Hematopoietic multipotent progenitor cell treated with erythropoietin and hydrocortisone succinate and interleukin-3 and kit ligand, for 6 days (in vitro differentiated cells): Measurements from ENCODE around the gene MAGI1.
"Not testable (repeated sequence)": the region's sequence is repeated elsewhere in the genome, so short reads cannot be mapped to it uniquely, and the experiment has no call there.

Experiments used
- DNase-seq: peaks from one replicate; pipeline ENCODE4 v3.0.0-alpha.2; 2015

The MAGI1 gene

DNA sequence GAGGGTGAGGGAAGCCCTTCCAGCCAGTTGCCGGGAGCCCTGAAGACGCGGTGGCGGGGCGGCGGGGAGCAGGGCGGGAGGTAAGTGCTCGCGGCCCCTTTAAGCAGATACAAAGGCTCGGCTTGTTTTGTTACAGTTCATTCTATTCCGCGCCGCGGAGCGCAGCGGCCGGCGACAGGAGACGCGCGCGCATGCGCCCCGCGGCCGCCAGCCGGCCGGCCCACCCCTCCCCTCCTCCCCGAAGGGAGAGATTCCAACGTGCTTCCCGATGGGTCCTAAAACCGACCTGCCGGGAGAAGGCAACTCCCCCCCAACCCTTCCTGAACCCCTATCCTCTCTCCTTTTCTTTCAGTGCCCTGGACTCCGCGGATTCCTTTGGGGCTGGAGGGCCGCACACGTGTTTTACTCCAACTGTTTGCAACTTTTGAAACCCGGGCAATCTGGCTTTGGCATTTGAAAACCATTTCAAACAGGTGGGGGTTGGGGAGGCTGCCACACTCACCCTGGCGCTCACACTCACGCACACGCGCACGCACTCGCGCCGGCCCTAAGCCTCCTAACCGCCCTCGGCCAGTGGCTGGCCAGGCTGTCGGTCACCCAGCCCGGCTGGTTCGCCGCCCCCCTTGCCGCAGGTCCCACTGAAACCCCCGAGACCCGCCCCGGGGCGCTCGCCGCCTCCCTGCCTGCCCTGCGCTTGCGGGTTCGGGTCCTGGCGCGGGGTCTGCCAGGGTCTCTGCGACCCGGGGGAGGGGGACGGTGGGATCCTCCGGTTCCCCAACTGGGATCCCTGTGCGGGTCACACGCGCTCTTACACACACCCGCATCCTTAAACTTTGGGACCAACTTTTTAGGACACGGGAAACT is at the start of gene MAGI1:
Gene MAGI1, minus strand, starts transcription at position 193 of the 864 bp plus-strand sequence. CDS start 610 bp downstream, outside the sequence.
- DNase-seq: peak; percentile 79

DNA sequence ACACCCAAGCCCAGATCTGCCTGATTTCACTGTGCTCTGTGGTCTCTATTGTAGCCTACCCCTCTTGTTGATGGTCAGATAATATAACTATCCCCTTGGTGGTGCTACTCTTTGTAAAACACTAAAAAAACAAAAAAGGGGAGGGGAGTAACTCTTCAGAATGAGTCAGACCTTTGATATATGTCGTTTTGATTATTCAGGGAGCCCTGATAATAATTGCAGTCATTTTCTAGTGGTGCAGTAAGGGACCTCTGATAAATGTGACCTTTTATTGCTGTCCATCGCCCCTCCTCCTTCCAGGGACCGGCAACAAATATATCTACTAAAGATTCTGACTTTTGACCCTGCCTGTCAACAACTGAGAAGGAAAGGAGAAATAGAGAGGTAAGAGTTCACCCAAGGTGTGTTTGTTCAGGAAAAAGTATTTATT is 45.1 kb upstream of the MAGI1 start:
- DNase-seq: no peak

DNA sequence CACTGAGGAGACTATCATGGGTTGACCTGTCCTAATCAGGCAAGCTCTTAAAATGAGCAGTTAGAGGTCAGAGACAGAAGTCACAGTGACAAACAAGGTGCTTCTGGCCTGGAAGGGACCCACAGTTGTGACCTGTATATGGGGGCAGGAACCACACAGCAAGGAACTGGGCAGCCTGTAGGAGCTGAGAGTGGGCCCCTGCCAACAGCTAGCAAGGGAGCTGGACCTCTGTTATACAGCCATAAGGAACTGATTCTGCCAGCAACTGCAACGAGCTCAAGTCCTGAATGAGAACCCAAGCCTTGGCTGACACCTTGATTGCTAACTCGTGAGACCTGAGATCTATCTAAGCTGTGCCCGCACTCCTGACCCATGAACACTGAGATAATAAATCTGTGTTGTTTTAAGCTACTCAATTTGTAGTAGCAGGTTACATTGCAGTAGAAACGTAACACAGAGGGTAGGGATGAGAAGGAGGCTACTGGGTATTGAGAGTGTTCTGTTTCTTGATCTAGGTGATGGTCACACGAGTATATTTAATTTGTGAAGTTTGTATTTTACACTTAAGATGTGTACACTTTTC is 44.5 kb upstream of the MAGI1 start:
- DNase-seq: no peak

DNA sequence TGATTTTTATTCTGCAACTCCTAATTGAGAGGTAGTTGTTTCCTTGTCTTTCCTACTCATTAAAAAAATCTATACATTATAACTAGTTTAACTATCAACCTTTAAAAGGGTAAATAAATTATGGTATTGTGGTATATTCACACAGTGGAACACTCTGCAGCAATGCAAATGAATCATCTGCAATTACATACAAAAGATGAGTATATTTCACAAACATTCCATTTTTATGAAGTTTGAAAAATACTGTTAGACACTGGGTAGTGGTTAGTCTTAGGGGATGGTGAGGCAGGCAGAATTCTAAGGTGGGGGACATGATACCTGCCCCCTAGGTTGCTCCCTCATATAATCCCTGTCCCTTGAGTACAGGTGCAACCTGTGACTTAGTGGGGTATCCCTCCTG is 44.0 kb upstream of the MAGI1 start:
- DNase-seq: no peak

DNA sequence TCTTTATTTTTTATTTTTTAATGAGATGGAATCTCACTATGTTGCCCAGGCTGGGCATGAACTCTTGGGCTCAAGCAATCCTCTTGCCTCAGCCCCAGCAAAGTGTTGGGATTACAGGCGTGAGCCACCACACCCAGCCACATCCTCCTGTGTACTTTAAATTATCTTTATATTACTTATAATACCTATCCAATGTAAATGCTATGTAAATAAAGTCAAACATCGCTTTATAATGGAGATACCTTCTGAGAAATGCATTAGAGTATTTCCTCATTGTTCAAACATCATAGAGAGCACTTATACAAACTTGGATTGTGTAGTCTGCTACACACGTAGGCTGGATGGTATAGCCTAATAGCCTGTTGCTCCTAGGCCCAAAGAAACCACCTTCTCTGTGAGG is 41.4 kb upstream of the MAGI1 start:
- DNase-seq: no peak

DNA sequence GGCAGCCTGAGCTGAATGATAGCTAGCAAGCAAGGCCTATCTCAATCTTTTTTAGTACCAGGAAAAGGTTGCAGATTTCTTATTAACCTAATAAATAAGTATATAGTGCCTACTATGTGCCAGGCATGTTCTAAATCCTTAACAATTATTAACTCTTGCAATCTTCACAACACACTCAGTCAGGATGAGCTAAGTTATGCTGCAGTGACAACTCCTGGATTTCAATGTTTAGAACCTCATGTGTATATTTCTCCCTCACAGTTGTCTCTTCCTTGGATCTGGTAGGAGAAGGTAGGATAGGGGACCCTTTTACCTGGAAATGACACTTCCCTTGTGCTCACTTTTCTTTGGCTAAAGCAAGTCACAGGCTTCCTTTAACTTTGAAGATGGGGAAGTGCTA is 39.3 kb upstream of the MAGI1 start:
- DNase-seq: no peak

DNA sequence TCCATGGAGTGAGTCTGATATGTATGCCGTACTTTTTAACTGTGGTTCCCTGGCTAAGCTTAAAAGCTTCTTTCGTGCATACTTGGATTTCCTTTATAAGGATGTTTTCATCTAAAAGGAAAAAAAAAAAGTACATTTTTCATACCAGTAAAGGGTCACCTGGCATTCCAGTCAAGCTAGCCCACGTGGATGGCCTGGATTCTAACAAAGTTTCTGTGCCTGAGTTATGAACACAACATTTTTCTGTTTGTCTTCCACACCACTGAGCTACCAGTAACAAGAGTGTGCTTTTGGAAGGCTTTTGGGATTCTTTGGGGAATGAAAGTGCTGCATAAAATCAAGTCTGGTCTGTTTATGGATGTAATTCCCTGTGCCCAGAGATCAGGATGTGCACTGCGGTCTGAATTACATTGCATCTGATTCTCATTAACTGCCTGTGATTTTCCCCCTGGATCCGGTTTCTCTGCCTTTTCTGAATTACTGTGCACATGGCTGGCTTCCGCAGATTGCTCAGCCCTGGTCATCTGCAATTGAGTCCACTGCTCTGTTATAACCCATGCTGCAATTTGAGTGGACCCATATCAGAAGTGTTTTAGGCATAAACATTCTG is 38.2 kb upstream of the MAGI1 start:
- no peak for DNase-seq

DNA sequence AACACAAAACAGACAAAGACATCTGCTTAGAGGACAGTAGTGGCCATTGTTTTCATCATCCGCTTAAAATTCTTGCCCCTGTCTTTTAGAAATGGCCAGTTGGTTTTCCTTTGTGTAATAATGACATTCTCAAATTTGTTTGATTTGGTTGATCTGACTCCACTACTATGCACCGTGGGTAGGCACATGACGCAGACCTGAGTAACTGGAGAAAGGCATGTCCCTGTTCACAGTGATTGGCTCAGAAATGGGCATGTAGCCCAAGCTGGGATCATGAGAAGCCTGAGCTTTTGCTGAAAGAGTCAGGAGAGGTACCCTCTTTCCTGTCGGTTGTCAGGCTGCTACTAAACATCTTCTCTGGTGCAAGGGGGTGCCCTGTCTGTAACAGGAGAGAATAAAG is 36.6 kb upstream of the MAGI1 start:
- no peak for DNase-seq

DNA sequence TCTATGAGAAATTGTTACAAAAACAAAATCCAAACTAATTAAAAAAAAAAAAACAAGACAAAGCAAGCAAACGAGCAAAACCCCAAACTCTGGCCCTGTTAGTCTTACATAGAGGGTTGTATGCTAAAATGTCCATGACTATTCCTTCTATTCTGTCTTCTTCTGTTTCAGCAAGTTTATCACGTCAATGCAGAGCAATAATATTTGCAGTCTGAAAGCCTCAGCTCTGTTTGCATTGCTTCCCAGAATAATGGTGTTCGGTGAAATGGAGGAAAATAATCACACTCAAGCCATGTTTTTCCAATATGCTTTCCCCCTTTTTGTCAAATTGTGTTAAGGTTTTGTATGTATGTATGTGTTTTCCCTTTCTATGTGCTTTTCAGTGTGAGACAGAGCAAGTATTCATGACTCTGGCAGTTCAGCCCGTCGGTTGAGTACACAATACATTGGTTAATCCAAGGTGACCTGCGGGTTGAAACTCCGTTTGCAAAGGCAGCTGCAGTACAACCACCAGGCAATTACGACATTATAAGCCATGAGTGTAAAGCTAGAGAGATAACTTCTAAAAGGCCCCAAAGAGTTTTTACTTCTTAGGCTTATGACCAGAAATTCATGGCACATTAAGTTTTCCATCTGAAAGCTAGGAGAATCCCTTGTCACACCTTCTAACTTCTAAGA is 34.9 kb upstream of the MAGI1 start:
- DNase-seq: no peak

DNA sequence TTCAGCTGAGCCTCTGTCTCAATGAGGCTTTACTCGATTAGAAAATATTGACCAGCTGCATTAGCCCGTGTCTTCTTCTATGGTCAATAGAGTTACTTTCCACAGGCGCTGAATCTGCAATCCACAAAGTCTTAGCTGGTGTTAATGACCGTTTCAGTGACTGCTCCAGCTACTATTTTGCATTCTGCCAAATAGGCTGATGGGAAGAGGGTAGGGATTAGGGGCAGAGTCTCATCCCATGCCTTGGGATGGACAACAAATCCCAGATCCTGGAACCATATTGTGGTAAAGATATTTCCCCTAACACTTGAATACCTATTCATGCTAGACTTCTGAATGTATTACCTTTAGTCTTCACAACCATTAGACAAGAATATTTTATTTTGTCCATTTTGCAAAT is 29.5 kb upstream of the MAGI1 start:
- no peak for DNase-seq

DNA sequence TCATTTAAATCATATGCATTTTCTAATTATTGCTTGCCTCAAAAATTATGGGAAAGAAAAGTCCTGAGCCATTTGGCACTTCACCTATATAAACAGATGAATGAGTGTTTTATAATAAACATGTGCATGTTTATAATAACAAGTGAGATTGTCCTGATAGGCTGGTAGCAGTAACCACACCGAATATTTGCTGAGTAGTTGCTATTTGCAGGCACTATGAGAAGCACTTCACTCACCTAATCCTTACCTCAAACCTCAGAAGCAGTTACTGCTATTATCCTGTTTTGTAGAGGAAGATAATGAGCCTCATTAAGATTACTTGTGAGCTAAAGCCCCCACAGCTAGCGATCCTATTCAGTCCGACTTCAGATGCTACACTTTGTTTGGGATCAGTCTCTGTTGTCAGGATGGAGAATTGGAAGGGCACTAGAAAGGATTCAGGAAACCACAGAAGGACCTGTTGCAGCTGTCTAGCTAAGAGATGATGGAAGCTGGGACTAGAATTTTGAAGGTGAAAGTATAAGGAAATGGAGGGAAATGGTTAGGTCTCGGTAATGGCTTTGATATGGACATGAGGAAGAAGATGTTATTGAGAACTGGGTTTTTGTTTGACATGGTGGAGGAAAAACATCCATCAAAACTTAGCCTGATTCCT is 28.4 kb upstream of the MAGI1 start:
- no peak for DNase-seq

DNA sequence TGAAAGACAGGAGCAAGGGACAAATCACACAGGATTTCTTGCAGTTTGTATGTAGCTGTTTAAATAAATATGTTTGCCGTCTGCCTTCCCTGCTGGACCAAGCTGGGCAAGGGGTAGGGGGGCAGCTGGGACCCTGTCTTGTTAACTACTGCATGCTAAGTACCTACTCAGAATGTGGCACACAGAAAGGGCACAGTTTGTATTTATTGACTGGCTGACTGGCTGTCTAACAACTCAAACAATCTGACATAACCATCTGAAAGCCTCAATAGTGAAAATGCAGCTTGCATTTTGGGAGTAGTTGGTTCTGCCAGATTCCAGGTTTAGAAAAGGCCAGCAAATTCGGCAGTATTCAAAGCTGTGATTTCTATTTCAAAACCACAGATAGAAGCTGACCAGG is 16.6 kb upstream of the MAGI1 start:
- no peak for DNase-seq

DNA sequence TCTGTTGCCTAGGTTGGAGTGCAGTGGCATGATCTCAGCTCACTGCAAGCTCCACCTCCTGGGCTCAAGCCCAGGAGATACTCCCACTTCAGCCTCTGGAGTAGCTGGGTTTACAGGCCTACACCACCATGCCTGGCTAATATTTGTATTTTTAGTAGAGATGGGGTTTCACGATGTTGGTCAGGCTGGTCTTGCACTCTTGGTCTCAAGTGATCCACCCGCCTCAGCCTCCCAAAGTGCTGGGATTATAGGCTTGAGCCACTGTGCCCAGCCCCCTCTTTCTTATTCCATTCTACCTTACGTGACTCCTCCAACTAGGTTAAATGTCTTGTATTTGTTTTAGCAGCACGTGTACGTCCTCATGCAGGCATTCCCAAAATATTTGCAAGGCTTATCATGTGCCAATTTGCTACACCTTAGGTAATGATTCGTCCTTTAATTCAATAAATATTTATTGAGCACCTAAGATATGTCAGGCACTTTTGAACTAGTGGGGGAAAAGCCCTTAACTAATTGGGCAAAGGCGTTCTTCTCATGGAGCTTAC is 14.9 kb upstream of the MAGI1 start:
- DNase-seq: no peak

GRCh38 chr3:66052721-66053549 is 14.2 kb upstream of the MAGI1 start:
- no peak for DNase-seq

DNA sequence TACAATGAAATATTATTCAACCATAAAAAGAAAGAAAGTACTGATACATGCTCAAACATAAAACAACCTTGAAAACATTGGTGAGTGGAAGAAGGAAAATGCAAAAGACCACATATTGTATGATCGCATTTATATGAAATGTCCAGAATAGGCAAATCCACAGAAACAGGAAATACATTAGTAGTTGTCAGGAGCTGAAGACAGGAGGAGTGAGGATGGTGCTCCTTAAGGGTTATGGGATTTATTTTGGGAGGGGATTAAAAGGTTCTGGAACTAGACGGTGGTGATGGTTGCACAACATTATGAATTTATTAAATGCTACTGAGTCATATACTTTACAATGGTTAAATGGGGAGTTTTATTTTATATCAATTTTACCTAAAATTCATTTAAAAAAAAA is 12.1 kb upstream of the MAGI1 start:
- no peak for DNase-seq

GRCh38 chr3:66048051-66048395 is 9.3 kb upstream of the MAGI1 start:
- DNase-seq: no peak

- no peak for DNase-seq
These were observed 8.8 kb upstream of the MAGI1 start for GRCh38 chr3:66047311-66048050.

GRCh38 chr3:66046321-66046720 is 7.6 kb upstream of the MAGI1 start:
- not testable (repeated sequence) for DNase-seq

DNA sequence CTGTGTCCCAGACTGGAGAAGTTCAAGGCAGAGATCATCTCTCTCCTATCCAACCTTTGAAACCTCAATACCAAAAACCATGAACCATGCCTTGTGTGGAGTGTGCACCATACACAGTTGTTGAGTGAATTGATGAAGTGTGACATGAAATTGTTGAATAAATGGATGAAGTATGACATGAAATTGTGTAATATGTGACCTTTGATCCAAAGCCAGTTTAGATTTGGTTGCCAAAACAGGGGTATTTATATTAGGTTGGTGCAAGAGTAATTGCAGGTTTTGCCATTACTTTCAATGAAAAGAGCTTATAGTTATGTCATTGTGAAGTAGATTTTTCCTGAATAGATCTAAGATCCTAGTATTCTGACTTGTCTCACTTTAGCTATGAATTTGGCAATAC is 3.1 kb upstream of the MAGI1 start:
- no peak for DNase-seq

- DNase-seq: no peak
These were observed 2.4 kb upstream of the MAGI1 start for GRCh38 chr3:66041116-66041515.

DNA sequence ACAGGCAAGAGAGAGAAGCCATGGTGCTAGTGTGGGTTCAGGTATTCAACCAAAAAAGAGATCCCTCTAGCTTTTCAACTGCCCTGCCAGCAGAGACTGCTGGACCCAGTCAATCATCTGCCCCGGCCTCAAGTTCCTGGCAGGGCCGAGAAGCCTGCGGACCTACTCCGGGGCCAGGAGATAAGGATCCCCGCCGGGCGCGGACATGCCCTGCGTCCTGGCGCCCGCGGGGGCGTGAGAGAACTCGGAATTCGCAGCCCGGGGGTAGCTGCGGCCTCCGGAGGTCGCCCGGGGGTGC is 821 bp upstream of the MAGI1 start:
- DNase-seq: peak; percentile 4

DNA sequence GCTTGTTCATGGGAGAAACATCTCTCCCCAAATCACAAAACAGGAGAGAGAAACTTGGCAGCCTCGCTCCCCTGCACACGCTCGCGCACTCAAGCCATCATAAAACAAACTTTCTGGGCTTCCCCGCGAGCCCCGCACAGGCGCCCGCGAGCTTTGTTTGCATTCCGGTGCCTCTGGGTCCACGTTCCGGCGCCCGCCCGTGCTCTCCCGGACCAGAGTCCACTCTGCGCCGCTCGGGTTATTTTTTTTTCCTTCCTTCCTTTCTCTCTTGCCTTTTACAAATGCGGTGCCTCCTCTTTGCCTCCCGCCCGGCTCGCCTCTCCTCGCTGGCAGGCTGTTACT is 363 bp downstream of the MAGI1 start:
- no peak for DNase-seq
